C1 segment of cervical spinal cord (tissue), 14 donors: ENCODE measurements around the gene ZNF687.

Experiments
- DNase-seq, 14 donors: peaks; one replicate each; lab custom pipeline; 2025; lab: John Stamatoyannopoulos, UW

ZNF687 gene

DNA sequence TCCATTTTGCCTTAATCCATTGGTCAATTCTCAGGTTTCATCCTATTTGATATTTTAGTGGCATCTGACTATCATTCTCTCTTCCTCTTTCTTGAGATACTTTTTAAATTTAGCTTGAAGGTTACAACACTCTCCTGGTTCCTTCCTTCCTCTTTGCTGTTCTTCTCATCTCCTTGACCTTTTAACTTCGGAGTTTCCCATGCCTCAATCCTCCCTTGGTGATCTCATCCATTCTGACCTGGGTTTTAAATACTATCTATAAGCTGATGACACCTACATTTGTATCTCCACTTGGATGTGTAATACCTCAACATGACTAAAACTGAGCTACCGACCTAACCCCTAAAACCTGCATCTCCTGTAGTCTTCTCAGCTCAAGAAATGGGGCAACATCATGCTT lies 4.8 kb upstream of the ZNF687 start:
- DNase-seq = no peak

DNA sequence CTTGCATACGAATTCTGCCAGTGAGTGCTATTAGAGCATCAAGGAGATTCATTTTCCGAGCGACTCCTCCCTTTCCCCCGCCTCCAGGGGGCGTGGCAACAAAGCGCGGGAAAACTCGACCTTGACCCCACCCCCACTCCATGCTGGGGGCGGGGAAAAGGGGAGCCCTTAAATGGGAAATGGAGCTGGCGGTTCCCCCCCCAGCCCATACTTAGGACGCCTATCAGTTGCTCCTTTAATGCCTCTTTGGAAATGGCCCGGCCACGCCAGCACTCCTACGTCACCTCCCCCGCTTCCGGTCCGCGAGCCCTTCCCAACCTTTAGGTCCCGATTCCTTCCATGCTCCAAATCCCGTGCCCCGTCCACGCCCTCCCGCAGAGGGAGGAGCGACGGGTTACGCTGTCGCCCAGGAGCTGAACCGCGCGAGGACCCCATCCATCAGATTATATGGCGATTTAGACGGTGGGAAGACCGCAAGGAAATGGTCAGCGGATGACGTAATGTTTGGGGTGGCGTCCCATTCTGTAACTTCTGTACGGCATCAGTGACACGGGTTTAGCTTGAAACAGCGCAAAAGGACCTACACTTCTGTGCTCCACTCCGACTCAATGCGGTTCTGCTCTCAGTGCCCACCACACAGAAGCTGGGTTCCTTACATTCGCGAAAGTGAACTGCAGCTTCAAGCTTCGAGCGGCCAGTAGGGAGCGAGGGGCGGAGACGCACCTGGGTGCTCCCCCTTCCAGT lies 702 bp upstream of the ZNF687 start:
- peak; percentile 63 to 96 (median 95) for DNase-seq

DNA sequence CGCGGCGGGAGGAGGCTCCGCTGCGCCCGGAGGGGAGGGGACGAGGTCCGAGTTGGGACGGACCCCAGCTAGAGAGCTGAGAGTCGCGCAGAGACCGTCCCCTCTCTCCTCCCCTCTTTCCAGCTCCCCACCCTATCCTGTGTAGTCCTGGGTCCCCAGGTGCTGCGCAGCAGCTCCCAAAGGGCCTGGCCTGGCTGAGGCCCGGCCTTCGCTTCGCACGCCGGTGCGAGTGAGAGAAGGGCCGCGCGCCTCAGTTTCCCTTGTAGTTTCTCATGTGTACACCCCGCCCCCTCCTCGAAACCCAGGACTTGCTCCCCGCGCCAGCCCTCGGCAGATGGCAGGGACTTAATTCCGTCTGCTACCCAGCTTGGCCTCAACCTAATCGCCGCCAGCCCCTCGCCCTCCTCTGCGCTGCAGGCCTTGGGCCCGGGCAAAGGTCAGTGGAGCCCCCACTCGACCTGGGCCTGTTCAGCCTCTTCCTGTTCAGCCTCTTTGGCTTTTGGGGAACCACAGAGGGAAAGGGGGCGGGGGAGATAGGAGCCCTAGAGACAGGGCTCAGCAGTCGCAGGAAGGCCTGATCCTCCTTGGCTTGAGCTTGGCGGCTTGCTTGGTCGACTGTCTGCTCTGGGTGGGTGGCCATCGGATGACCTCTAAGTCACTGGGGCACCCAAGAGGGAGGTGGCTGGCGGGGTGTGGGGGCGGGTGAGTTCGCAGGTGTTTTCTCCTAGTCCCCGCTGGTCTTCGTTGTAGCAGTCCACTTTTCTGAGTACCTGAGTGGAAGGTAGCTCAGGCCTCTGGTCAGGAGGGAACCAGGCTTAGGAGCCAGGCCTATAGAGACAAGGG lies 1.0 kb downstream of the ZNF687 start:
- peak in 9 of 14 donors; percentile 13 to 66 (median 29) for DNase-seq

DNA sequence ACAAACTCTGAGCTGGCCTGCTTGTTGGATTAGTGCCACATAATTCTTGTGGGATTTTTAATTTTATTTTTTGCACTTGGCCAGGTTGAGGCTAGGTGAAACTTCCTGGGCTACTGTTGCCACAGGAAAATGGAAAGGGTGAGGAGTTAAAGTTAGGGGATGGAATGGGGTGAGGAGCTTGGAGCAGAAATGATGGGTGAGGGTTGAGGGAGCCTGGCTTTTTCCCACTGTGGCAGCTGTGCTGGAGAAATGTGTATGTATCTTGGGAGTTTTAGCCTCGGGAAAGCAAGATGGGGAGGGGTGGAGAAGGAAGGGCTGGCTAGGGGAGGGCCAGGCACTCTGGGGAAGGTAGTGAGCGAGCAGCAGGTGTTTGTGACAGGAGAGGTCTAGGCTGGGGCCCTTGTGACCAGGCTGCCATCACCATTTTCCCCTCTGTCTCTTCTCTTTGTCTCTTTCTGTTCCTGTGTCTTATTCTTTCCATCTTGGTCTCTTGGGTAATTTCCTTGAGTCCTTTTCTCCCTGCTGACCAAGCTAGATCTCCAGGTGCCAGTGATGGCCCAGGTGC lies 2.0 kb downstream of the ZNF687 start:
- DNase-seq = no peak

DNA sequence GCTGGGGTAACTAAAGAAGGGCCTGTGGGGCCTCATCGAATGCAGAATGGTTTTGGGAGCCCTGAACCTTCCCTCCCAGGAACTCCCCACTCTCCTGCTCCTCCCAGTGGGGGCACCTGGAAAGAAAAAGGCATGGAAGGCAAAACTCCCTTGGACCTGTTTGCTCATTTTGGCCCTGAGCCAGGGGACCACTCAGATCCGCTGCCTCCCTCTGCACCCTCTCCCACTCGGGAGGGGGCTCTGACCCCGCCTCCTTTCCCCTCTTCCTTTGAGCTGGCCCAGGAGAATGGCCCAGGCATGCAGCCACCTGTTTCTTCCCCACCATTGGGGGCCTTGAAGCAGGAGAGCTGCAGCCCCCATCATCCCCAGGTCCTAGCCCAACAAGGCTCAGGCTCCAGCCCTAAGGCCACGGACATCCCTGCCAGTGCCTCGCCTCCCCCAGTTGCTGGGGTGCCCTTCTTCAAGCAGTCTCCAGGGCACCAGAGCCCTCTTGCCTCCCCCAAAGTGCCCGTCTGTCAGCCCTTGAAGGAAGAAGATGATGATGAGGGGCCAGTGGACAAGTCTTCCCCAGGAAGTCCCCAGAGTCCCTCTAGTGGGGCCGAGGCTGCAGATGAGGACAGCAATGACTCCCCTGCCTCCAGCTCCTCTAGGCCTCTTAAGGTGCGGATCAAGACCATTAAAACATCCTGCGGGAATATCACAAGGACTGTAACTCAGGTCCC lies 4.7 kb downstream of the ZNF687 start:
- DNase-seq = no peak

DNA sequence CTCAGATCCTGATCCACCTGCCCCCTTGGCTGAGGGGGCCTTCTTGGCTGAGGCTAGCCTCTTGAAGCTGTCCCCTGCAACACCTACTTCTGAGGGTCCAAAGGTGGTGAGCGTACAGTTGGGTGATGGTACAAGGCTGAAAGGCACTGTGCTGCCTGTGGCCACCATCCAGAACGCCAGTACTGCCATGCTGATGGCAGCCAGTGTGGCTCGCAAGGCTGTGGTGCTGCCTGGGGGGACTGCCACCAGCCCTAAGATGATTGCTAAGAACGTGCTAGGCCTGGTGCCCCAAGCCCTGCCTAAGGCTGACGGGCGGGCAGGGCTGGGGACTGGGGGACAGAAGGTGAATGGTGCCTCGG lies 5.2 kb downstream of the ZNF687 start:
- no peak for DNase-seq

DNA sequence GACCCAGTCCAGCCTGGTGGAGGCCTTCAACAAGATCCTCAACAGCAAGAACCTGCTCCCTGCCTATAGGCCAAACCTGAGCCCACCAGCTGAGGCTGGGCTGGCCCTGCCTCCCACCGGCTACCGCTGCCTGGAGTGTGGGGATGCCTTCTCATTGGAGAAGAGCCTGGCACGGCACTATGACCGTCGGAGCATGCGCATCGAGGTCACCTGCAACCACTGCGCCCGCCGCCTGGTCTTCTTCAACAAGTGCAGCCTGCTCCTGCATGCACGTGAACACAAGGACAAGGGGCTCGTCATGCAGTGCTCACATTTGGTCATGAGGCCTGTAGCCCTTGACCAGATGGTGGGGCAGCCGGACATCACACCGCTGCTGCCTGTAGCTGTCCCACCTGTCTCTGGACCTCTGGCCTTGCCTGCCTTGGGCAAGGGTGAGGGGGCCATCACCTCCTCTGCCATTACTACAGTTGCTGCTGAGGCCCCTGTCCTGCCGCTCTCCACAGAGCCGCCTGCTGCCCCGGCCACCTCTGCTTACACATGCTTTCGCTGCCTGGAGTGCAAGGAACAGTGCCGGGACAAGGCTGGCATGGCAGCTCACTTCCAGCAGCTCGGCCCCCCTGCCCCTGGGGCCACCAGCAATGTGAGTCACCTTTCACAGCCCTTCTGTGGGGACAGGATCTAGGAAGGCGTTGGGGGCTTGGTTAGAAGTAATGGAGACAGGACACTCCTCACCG lies 5.8 kb downstream of the ZNF687 start:
- no peak for DNase-seq

DNA sequence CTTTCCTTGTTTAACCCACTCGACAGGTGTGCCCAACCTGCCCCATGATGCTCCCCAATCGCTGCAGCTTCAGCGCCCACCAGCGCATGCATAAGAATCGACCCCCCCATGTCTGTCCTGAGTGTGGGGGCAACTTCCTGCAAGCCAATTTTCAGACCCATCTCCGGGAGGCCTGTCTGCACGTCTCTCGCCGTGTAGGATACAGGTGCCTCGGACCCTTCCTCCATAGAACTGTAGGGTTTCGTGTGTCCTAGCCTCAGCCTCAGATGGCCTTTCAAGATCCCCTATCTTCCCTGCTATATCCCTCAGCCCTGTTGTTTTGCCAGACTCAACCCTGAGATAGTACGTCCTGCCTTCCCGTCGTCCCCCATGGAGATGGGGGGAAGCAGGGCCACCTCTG lies 6.4 kb downstream of the ZNF687 start:
- no peak for DNase-seq

DNA sequence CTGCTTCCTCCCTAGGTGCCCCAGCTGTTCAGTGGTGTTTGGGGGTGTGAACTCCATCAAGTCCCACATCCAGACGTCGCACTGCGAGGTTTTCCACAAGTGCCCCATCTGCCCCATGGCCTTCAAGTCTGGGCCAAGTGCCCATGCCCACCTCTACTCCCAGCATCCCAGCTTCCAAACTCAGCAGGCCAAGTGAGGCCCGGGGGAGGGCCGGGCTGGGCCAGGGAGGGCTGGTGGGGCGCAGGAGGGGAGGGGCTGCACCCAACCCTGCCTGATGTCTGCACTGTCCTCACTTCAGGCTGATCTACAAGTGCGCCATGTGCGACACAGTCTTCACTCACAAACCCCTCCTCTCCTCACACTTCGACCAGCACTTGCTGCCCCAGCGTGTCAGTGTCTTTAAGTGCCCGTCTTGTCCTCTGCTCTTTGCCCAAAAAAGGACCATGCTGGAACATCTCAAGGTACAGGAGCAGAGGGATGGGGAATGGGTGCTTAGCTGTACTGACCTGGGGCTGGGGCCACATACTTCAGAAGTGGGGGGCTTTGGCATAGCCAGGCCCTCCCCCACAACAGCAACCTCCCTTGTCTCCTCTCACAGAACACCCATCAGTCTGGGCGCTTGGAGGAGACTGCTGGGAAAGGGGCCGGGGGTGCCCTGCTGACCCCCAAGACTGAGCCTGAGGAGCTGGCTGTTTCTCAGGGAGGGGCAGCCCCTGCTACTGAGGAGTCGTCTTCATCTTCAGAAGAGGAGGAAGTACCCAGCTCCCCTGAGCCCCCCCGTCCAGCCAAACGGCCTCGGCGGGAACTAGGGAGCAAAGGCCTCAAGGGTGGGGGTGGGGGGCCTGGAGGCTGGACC lies 7.2 kb downstream of the ZNF687 start:
- no peak for DNase-seq

DNA sequence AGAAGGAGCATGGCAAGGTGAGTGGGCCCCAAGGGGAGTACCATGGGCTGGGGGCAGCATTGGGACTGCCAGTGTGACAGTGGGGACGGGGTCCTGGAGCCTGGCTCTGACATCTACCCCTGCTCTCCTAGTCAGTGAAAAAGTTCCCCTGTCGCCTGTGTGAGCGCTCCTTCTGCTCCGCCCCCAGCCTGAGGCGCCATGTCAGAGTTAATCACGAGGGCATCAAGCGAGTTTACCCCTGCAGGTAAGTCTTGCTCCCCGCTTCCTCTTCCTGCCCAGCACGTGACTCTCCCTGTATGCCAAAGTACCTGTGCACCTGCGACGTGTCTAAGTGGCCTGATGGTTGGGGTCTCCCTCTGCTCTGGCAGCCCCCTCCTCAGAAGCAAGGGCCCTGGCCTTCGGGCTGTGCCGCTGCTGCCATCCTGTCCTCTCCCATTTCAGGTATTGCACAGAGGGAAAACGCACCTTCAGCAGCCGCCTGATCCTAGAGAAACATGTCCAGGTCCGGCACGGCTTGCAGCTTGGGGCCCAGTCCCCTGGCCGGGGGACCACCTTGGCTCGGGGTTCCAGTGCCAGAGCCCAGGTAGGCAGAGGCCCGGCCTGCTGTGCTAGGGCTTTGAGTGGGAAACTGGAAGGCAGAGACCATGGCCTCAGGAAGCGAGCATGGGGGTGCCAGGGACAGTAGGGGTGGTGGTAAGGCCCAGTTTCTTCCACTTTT lies 8.1 kb downstream of the ZNF687 start:
- DNase-seq = no peak

DNA sequence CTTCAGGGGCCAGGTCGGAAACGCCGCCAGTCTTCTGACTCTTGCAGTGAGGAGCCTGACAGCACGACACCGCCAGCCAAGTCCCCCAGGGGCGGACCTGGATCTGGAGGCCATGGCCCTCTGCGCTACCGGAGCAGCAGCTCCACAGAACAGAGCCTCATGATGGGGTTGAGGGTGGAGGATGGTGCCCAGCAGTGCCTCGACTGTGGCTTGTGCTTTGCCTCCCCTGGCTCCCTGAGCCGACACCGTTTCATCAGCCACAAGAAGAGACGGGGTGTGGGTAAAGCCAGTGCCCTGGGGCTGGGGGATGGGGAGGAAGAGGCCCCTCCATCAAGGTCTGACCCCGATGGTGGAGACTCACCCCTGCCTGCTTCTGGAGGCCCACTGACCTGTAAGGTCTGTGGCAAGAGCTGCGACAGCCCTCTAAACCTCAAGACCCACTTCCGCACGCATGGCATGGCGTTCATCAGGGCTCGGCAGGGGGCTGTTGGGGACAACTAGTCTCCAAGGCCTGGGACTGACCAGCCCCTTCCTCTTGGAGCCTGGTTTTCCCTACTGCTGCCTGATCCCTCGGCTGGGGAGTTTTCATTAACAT lies 8.7 kb downstream of the ZNF687 start:
- DNase-seq = no peak

DNA sequence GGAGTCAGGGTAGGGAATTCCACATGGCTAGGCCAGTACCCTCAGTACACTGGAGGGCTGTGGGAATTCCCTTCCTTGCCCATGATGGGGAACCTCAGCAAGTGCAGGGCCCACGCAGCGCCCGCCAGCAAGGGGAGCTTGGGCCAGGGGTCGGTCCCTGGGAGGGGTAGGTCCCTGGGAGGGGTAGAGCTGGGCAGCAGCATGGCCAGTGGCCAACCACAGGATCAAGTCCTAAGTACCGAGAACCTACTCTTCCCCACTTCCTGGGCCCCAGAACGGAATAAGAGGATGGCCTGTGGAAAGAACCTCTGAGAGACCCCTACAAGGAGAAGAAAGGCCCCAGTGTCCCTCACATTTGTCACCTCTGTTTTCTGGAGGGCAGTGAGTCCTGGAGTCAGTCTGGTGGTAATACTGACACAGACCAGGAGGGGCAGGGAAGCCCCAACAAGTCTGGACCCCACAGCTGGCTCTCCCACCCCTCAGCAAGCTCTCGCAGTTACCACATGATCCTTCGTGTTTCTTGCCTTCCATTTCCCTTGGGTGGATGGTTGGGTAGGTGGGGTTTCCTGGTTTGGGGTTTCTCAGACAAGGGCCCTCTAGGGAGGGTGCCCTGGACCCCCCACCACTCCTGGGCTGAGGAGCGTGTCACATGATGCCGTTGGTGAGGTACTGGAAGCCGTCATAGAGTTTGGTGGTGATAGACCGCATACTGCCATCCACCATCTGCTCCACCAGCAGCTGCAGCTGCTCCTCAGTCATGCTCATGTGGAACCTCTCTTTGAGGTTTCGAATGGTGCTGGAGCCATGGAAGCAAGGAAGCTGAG lies 10.3 kb downstream of the ZNF687 start:
- no peak for DNase-seq

DNA sequence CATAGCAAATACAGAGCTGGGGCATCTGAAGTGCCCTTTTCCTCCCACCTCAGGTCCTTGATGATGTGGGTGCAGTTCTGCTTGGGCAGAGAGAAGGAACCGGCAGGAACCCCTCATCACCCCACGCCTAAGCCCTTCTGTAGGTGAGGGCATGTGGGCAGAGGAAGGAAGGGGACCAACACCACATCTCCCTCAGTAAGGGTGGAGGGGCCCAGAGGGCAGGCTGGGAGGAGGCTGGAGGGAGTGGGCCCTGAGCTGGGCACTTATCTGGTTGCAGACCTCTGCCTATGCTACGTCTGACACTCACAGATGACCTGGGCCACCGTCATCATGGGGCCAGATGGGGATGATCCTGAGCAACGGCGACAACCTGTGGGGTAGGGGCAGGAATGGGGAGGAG lies 11.0 kb downstream of the ZNF687 start:
- no peak for DNase-seq

DNA sequence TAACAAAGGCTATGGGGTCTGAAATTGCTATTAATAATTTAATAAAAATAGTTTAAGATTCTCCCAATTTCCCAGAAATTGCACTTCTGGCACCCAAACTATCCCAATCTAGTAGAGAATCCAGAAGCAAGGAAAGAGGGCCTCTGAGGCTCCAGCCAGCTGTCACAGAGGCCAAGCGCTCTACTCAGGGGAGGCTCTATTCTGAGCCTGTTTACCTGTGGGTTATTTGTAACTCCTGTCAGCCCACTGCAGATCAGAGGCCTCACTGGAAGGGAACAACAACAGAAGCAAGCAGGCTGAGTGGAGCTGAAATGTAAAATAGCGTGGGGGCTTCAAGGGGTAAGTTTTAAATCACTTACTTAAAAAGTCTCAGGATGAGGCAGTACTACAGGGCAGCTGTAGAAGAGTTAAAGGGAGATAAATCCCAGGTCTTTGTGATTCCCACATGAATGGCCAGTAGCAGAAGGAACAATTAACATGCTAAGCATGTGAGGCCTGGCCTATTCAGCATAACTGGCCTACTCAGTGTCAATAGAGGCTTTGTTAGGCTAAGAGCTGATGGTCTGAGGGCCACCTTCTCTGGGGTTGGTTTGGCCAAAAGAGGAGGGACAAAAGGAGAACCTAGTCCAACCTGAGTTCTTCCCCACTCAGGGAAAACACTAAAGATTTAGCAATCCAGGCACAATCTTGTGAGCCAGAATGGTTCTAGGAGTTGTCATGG lies 12.8 kb downstream of the ZNF687 start:
- DNase-seq = peak in 9 of 14 donors; percentile 16 to 63 (median 35)

DNA sequence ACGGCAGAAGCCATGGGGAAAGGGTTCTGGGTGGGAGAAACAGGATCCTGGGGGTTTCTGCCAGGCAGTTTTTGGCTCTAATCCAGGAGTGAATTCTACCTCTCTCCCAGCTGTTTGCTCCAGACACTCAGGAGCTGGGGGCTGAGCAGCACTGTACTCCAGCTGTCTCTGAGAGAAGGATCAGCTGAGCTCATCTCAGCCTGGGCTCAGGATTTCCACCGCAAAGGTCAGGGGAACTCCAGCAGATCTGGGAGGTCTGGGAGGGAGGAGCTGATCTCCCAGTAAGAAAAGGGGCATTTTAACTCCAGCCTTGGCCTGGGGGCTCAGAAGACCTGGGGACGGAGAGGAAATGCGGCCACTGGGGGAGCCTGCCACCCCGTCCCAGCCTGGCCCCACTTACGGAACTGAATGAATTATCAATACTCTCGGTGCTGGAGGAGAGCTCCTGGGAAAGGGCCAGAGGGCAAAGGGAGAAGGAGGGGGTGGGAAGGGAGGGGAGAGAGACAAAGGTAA lies 27.8 kb downstream of the ZNF687 start:
- DNase-seq = no peak

DNA sequence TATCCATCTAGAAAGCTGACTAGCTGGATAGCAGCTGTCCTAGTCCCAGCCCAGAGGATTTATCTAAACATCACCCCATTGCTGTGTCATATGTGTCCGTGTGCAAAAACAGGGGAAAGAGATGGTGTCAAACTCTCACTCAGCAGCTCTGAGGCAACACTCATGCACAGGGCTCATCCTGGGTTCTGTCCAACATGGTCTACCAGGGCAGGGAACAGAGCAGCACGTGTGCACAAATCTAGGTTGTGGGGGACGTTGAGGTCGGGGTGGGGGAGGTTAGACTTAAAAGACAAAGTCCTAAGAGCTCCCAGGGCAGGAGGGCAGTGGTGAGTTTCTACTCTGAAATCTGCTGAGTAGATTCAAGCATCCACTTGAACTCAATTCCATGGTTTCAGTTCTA lies 28.9 kb downstream of the ZNF687 start:
- no peak for DNase-seq

DNA sequence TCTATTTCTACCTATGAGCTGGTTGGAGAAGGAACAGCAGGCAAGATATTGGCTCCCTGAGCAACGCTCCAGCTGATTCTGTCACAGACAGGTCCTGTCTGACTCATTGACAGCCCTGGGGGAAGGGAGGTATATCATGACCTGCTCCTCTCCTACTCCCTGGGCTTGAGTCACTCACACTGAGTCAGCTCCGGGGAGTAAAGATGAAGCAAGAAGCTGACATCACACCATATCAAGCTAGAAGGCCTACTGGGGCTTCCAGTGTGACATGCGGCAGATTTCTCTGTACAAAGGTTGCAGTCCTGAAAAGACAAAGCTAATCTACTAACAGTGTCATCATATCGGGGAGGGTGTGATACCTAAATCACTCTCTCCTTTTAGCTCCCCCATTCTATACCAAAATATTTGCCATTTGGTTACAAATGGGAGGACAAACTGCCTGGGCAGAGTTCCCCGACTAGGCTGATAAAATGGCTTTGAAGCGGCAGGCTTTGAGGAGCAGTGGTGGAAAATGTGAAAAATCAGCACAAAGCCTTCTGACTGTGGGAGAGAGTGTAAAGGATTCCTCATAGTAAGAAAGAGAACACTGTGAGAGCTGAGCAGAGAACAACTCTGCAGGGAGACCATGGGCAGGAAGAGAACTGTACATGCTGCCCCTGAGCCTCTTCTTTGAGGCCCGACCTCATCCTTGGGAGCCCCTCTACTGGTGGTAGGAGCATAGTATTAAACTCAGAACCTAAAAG lies 29.7 kb downstream of the ZNF687 start:
- DNase-seq = peak in 3 of 14 donors; percentile 23 to 65 (median 56)
